Mucosa of stomach (tissue), 1 donor: ENCODE results near the gene RS1.

Experiments
- H3K27me3 ChIP-seq: one replicate; pipeline ENCODE4 v1.7.0; 2013; ENCODE audit warnings: mild to moderate bottlenecking, low read length; ENCODE audit not compliant: control insufficient read depth, insufficient read depth
- H3K36me3 ChIP-seq: one replicate; pipeline ENCODE4 v1.7.0; 2013; ENCODE audit warnings: low read length; ENCODE audit not compliant: control insufficient read depth, insufficient read depth
- H3K4me1 ChIP-seq: one replicate; pipeline ENCODE4 v1.7.0; 2013; ENCODE audit warnings: mild to moderate bottlenecking, low read length; ENCODE audit not compliant: control insufficient read depth, insufficient read depth
- H3K4me3 ChIP-seq: one replicate; pipeline ENCODE4 v1.7.0; 2013; ENCODE audit warnings: low read length
- H3K9ac ChIP-seq: one replicate; pipeline ENCODE4 v1.7.0; 2013; ENCODE audit warnings: mild to moderate bottlenecking, low read length, moderate library complexity
- H3K9me3 ChIP-seq: one replicate; pipeline ENCODE4 v1.7.0; 2013; ENCODE audit warnings: mild to moderate bottlenecking, low read length, moderate library complexity; ENCODE audit not compliant: control insufficient read depth
- donor health status: Pancreatic carcinoma.

Gene RS1

DNA sequence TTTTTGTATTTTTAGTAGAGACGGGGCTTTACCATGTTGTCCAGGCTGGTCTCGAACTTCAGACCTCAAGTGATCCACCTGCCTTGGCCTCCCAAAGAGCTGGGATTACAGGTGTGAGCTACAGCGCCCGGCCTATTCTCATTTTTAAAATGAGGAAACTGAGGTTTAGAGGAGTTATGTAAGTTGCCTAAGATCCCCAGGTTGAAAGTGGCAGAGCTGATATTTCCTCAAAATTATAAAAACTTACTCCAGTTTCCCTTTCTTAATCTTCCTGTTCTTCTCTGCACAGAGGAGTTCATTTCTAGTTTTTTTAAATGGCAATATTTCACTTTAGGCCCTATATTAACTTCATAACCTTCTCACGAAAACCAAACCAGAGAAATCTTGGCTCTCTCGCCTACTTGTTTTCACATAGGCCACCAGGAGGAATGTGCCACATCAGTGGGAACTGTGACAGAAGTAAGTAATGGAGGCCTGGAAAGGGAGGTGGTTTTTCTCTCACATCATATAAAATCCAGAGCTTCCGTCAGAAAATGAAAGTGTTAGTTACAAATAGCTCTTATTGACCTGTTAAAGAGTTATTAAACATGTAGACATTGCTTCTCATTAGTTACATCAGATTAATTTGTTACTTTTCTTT, 16.1 kb upstream of the RS1 start:
- H3K27me3 ChIP-seq: no peaks in the 10 kb centered on the region
- H3K4me3 ChIP-seq: no peak overlapping the region
- no peaks in the 10 kb centered on the region for H3K36me3 ChIP-seq
- no peak overlapping the region for H3K9ac ChIP-seq
- H3K9me3 ChIP-seq: no peaks in the 10 kb centered on the region
- H3K4me1 ChIP-seq: no peaks in the 10 kb centered on the region

DNA sequence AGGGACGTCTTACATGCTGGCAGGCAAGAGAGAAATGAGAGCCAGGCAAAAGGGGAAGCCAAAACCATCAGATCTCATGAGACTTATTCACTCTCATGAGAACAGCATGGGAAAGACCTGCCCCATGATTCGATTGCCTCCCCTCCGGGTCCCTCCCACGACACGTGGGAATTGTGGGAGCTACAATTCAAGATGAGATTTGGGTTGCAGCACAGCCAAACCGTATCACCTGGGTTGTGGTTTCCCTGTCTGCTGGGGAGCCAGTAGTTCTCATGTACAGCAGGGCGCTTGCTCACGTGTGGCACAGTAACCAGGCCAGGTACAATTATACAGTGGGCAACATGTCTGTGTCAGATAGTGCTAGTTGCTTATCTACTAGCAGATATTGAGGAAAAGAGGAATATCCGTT, 11.1 kb upstream of the RS1 start:
- Histone ChIP-seq H3K9me3 (no peaks in the 10 kb centered on the region), H3K4me3 (no peak overlapping the region), H3K9ac (no peak overlapping the region), H3K36me3 (no peaks in the 10 kb centered on the region), H3K27me3 (no peaks in the 10 kb centered on the region), H3K4me1 (no peaks in the 10 kb centered on the region)

- no peaks in the 10 kb centered on the region for H3K9me3 ChIP-seq
- no peaks in the 10 kb centered on the region for H3K36me3 ChIP-seq
- no peaks in the 10 kb centered on the region for H3K4me1 ChIP-seq
- H3K27me3 ChIP-seq: no peaks in the 10 kb centered on the region
- H3K4me3 ChIP-seq: no peak overlapping the region
- no peak overlapping the region for H3K9ac ChIP-seq
Observed at GRCh38 chrX:18681996-18682395, 10.1 kb upstream of the RS1 start.

DNA sequence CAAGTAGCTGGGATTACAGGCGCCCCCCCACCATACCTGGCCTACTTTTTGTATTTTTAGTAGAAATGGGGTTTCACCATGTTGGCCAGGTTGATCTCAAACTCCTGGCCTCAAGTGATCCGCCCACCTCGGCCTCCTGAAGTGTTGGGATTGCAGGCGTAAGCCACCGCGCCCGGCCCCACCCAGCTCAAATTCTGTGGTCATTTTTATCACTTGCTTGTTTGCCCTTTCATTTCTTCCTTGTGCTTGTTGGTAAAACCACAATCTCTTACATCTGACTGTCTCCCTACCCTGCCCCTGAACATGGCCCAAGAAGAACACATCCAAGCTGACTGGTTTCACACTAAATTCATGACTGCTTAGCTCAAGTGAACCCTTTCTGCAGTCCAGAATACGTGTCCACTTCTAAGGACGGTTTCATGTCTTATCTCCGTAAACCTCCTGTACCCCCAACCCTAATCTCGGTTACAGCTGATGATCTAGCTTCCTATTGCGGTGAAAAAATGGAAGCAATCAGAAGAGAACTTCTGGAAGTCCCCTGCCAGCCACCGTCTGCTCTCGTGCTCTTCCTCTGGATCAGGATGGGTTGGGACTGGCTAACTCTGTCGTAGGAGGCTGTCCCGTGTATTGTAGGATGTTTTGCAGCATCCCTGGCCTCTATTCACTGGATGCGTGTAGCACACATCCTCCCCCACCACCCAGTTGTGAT, 5.4 kb upstream of the RS1 start:
- Histone ChIP-seq H3K4me1 (peaks cover 5% of the 10 kb centered on the region), H3K9ac (no peak overlapping the region), H3K9me3 (no peaks in the 10 kb centered on the region), H3K4me3 (no peak overlapping the region), H3K27me3 (no peaks in the 10 kb centered on the region), H3K36me3 (no peaks in the 10 kb centered on the region)

DNA sequence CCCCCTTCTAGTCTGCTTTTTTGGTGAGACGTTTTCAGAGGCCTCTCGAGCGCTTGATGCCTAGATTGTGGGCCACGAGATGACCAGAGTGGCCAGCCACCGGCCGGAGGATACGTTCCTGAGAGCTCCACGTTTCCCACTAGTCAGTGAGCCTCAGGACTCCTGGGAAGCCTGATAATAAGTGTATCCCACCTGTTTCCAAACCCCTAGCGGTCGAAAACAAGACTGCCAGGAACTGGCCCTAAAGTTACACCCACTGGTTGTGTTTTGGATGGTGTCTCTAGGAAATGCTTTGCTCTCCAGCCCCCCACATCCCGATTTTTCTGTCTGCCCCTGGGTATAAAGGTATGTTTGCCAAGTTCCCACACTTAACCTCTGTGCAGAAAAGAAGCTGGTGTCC, 4.6 kb upstream of the RS1 start:
- Histone ChIP-seq H3K9ac (no peak overlapping the region), H3K36me3 (no peaks in the 10 kb centered on the region), H3K4me3 (no peak overlapping the region), H3K27me3 (no peaks in the 10 kb centered on the region), H3K4me1 (peaks cover 5% of the 10 kb centered on the region), H3K9me3 (no peaks in the 10 kb centered on the region)

DNA sequence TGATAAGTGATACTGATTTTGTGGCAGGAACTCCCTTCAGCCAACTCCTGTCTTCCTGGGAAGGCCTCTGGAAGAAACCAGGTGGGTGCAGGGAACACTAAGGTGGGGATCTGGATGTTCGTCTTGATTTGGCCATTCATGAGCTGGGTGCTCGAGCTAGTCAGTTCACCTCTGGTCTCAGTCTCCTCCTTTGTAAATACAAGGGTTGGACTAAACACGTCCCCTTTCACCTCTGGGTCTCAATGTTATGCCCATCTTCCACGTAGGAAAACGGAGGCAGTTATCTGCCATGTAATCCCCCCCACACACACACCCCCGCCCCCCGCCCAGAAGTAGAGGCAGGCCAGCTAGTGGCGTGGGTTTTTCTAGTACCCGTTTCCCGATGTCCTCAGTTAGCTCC, 4.1 kb upstream of the RS1 start:
- H3K36me3 ChIP-seq: no peaks in the 10 kb centered on the region
- H3K4me1 ChIP-seq: peaks cover 5% of the 10 kb centered on the region
- H3K9me3 ChIP-seq: no peaks in the 10 kb centered on the region
- H3K27me3 ChIP-seq: no peaks in the 10 kb centered on the region
- H3K9ac ChIP-seq: no peak overlapping the region
- no peak overlapping the region for H3K4me3 ChIP-seq

- H3K36me3 ChIP-seq: no peaks in the 10 kb centered on the region
- H3K9ac ChIP-seq: peak overlapping the region; percentile 65
- no peaks in the 10 kb centered on the region for H3K9me3 ChIP-seq
- peaks cover 5% of the 10 kb centered on the region for H3K4me1 ChIP-seq
- H3K4me3 ChIP-seq: peak overlapping the region; percentile 36
- H3K27me3 ChIP-seq: no peaks in the 10 kb centered on the region
Observed at GRCh38 chrX:18674788-18675735, 3.2 kb upstream of the RS1 start.

- H3K9ac ChIP-seq: peak overlapping the region; percentile 65
Observed at GRCh38 chrX:18674417-18674787, 2.5 kb upstream of the RS1 start.

GRCh38 chrX:18668071-18668835, 3.7 kb downstream of the RS1 start:
- H3K9me3 ChIP-seq: no peaks in the 10 kb centered on the region
- H3K36me3 ChIP-seq: no peaks in the 10 kb centered on the region
- H3K27me3 ChIP-seq: no peaks in the 10 kb centered on the region
- no peaks in the 10 kb centered on the region for H3K4me1 ChIP-seq
- H3K4me3 ChIP-seq: no peak overlapping the region
- H3K9ac ChIP-seq: no peak overlapping the region

More at GRCh38 chrX:18674417-18674787, 2.5 kb upstream of the RS1 start:
- H3K36me3 ChIP-seq: no peaks in the 10 kb centered on the region
- H3K4me1 ChIP-seq: peaks cover 5% of the 10 kb centered on the region
- peak overlapping the region; percentile 36 for H3K4me3 ChIP-seq
- H3K27me3 ChIP-seq: no peaks in the 10 kb centered on the region
- H3K9me3 ChIP-seq: no peaks in the 10 kb centered on the region

DNA sequence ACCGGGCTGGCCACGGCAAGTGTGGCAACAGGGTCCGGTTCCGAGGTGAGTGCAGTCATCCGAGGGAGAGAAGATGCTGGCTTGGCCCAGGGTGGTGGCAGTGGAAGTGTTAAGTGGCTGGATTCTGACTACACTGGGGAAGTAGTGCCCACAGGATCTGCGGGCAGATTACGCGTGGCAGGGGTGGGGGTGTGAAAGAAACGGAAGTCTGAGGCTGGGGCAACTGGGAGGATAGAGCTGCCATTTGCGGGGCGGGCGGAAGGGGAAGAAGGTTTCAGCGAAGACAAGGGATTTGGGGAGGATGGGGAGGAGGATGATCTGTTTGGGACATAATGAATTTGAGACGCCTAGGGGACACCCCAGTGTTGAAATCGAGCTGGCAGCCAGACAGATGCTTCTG, 5.3 kb downstream of the RS1 start:
- Histone ChIP-seq H3K9me3 (no peaks in the 10 kb centered on the region), H3K36me3 (no peaks in the 10 kb centered on the region), H3K27me3 (no peaks in the 10 kb centered on the region), H3K4me1 (no peaks in the 10 kb centered on the region), H3K9ac (no peak overlapping the region), H3K4me3 (no peak overlapping the region)

- Histone ChIP-seq H3K9me3 (no peaks in the 10 kb centered on the region), H3K27me3 (no peaks in the 10 kb centered on the region), H3K9ac (no peak overlapping the region), H3K4me3 (no peak overlapping the region), H3K36me3 (no peaks in the 10 kb centered on the region), H3K4me1 (no peaks in the 10 kb centered on the region)
Observed at GRCh38 chrX:18664947-18665346, 7.0 kb downstream of the RS1 start.
